ENCODE data around the gene FAHD1.

GRCh38 chr16:1791943-1792812, 34.8 kb upstream of the FAHD1 start:
- TF ChIP-seq CTCF (IDR thresholded peaks at IDR 0.05): no peak
- TF ChIP-seq EP300 (IDR thresholded peaks at IDR 0.05): no peak
- TF ChIP-seq POLR2A (IDR thresholded peaks at IDR 0.05): no peak
- no peak for TF ChIP-seq POLR2AphosphoS5 (IDR thresholded peaks at IDR 0.05)
